ENCODE results near the gene SNAP29. TPM values are rescaled to one million over a fixed set of nuclear protein-coding genes. Genes with fewer than 3 reads are reported as not detected.
A peak's percentile ranks its signal among the peaks of the same experiment; 100 is the strongest.

The SNAP29 gene
- total and polyA plus RNA-seq, 2 donors (not counting 3 experiments of a cell fraction or from before 2014, with no cell fraction given) = 16.4 to 26.7 TPM

DNA sequence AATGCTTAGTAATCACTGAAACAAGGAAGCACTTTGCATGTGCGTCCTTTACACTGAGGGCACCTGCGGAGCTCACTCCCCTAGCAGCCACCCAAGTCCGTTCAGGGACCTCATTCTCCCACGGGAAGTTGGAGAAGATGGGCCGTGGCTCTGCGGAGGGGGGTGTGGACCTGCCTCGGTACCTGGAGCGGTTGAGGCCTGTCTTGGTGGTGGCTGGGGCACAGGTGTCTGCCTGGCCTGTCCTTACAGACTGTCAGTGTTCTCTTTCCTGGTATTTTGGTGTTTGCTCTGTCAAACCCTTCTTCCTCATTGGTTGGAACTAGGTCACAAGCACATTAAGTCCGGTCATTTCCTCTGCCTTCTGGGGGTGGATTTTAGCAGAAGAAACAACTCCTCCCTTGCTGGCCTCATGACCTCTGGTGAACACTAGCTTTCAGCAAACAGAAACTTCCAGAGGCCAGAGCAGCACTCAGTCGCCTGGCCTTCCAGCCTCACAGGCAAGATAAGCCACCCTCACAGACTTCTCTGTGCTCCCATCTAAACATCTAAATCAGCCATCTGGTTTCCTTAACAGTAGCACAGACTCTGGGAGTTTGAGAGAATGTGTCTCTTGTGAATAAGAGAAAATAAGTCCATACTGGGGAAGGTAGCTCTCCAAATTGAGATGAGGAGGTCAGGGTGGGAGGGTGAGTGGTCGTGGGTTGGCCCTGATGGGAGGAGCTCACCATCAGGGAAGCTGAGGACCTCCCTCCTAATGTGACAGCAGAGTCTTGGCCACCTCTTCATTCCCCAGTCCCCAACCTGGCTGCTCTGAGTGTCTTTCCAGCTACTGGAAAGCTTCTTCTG, 8.6 kb downstream of the SNAP29 start:
- CTCF ChIA-PET = interaction anchor here (1.7 to 2.7 kb wide), 2 partner anchors 18 to 63 kb away, joined by 4 to 14 read pairs; no protein-coding TSS in a partner anchor
- peak; percentile 49 for DNase-seq (ENCODE audit: low read depth, low spot score)
- peak overlapping the region; percentile 0 for H2AFZ ChIP-seq (ENCODE audit: low read depth, low read length)
- no peak overlapping the region for H3K9ac ChIP-seq (replicated peaks; ENCODE audit: extremely low read depth, insufficient read depth, low read length)
- H3K27me3 ChIP-seq (ENCODE audit: control insufficient read depth in 2 of 2, insufficient read depth in 2 of 2, low read length in 2 of 2) = no peaks in the 10 kb centered on the region
- H3K4me3 ChIP-seq (replicated peaks in 1 of 3; ENCODE audit: insufficient read depth in 1 of 3, low read depth in 1 of 3, low read length in 3 of 3) = no peak overlapping the region
- no peak overlapping the region for H3K27ac ChIP-seq (ENCODE audit: insufficient read depth, low read depth, low read length)
- H3K4me1 ChIP-seq (ENCODE audit: control insufficient read depth, extremely low read depth, insufficient read depth, low read length) = peaks cover 4% of the 10 kb centered on the region
- dilution Hi-C loops (cut with MboI; ENCODE audit: extremely low pct_ligation_motif_present, low sequenced_read_pairs) (no loop called here), intact Hi-C loops (cut with micrococcal nuclease) (no loop called here)
- H4K20me1 ChIP-seq (replicated peaks; ENCODE audit: control insufficient read depth, extremely low read depth, insufficient read depth, low read length) = no peaks in the 10 kb centered on the region
- H3K9me3 ChIP-seq (replicated peaks; ENCODE audit: control insufficient read depth, insufficient read depth, low read length) = no peaks in the 10 kb centered on the region
- TF ChIP-seq, protein P1, sequence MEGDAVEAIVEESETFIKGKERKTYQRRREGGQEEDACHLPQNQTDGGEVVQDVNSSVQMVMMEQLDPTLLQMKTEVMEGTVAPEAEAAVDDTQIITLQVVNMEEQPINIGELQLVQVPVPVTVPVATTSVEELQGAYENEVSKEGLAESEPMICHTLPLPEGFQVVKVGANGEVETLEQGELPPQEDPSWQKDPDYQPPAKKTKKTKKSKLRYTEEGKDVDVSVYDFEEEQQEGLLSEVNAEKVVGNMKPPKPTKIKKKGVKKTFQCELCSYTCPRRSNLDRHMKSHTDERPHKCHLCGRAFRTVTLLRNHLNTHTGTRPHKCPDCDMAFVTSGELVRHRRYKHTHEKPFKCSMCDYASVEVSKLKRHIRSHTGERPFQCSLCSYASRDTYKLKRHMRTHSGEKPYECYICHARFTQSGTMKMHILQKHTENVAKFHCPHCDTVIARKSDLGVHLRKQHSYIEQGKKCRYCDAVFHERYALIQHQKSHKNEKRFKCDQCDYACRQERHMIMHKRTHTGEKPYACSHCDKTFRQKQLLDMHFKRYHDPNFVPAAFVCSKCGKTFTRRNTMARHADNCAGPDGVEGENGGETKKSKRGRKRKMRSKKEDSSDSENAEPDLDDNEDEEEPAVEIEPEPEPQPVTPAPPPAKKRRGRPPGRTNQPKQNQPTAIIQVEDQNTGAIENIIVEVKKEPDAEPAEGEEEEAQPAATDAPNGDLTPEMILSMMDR (IDR thresholded peaks at IDR 0.05; ENCODE audit: extremely low read depth in 1 of 2, insufficient read depth in 1 of 2, low read depth in 1 of 2, low read length in 2 of 2) = no peak
- TF ChIP-seq MYC (IDR thresholded peaks at IDR 0.05; ENCODE audit: low read depth, low read length) (no peak), JUN (IDR thresholded peaks at IDR 0.05; ENCODE audit: borderline replicate concordance, insufficient read depth, insufficient read length, low read depth) (no peak), POLR2A (IDR thresholded peaks at IDR 0.05; ENCODE audit: low read depth, low read length) (no peak), POLR2AphosphoS5 (IDR thresholded peaks at IDR 0.05; ENCODE audit: insufficient read depth, low read depth, low read length) (no peak), EZH2 (IDR thresholded peaks at IDR 0.05; ENCODE audit: borderline replicate concordance, low read depth, low read length, severe bottlenecking) (no peak), FOS (IDR thresholded peaks at IDR 0.05; ENCODE audit: borderline replicate concordance, insufficient read depth, low read length) (no peak), GATA2 (IDR thresholded peaks at IDR 0.05; ENCODE audit: insufficient read depth, insufficient read length, low read depth, low read length) (no peak)
- TF ChIP-seq, protein P2, sequence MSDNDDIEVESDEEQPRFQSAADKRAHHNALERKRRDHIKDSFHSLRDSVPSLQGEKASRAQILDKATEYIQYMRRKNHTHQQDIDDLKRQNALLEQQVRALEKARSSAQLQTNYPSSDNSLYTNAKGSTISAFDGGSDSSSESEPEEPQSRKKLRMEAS (IDR thresholded peaks at IDR 0.05; ENCODE audit: insufficient read depth, insufficient read length) = no peak
- peaks cover 3 to 10% of the 10 kb centered on the region in 2 experiments for H3K36me3 ChIP-seq (ENCODE audit: control insufficient read depth in 2 of 2, extremely low read depth in 1 of 2, insufficient read depth in 2 of 2, low read length in 2 of 2)
- no peak overlapping the region for H3K4me2 ChIP-seq (ENCODE audit: insufficient read depth, low read length)
- POLR2A ChIA-PET = no interaction called here
- no TSS peak for BruUV-seq (replicated peaks)
- peaks cover 1% of the 10 kb centered on the region for H3K79me2 ChIP-seq (ENCODE audit: control insufficient read depth, insufficient read depth, low read length)
- no peaks in the 10 kb centered on the region for H3K9me1 ChIP-seq (replicated peaks; ENCODE audit: control insufficient read depth, extremely low read depth, insufficient read depth, low read length)
- peak; percentile 52 for FAIRE-seq

Measured in endothelial cell of umbilical vein (primary cell).